ENCODE measurements around the gene PPP1R1B. TPM values are rescaled to one million over a fixed set of nuclear protein-coding genes. Genes with fewer than 3 reads are reported as not detected.

Gene PPP1R1B
- polyA plus RNA-seq, 1 donor (not counting 4 experiments of a cell fraction or from before 2014, with no cell fraction given): 0.18 TPM

DNA sequence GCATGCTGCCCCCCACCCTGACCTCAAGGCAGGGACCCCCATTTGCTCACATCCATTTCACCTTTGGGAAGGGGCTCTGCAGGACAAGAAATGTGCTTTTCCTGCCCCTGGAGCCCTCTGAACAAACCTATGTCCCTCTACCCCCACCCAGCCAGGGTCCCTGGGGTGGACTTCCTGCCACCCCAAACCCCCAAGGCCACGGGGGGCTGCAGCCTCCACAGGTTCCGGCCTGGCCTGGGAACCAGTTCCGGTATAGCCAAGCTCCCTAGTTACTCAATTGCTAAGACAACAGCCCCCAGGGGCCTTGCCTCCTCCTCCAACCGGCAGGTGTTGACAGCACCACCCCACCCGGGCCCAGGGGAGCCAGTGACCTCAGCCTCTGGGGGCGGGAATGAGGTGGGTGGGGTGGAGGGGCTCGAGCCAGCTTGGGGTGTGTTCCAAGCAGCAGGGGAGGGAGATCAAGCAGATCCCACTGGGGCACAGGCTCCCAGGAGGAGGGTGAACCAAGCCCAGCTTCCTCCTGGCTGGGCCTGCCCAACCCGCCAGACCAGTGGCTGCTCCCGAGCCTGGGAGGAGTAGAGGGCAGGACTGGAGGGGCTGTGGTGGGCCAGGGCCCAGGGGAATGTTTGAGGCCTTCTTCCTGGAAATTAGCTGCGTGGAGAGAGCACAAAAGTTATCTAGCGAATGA is 48.1 kb downstream of the PPP1R1B start:
- no peak for FAIRE-seq
- no peak overlapping the region for H3K9ac ChIP-seq (ENCODE audit: control insufficient read depth, extremely low read depth, insufficient read depth, low read length)
- dilution Hi-C loops (cut with MboI; ENCODE audit: extremely low pct_ligation_motif_present, low sequenced_read_pairs): no loop called here
- no peak overlapping the region for H3K4me3 ChIP-seq (ENCODE audit: control insufficient read depth in 2 of 3, extremely low read depth in 1 of 3, insufficient read depth in 2 of 3, low read depth in 1 of 3, low read length in 3 of 3)
- no peaks in the 10 kb centered on the region for H3K9me3 ChIP-seq (ENCODE audit: control insufficient read depth, low read depth, low read length)
- peaks cover 11% of the 10 kb centered on the region for H3K27me3 ChIP-seq (ENCODE audit: control insufficient read depth, extremely low read depth, insufficient read depth, low read length)
- TF ChIP-seq, protein P1, sequence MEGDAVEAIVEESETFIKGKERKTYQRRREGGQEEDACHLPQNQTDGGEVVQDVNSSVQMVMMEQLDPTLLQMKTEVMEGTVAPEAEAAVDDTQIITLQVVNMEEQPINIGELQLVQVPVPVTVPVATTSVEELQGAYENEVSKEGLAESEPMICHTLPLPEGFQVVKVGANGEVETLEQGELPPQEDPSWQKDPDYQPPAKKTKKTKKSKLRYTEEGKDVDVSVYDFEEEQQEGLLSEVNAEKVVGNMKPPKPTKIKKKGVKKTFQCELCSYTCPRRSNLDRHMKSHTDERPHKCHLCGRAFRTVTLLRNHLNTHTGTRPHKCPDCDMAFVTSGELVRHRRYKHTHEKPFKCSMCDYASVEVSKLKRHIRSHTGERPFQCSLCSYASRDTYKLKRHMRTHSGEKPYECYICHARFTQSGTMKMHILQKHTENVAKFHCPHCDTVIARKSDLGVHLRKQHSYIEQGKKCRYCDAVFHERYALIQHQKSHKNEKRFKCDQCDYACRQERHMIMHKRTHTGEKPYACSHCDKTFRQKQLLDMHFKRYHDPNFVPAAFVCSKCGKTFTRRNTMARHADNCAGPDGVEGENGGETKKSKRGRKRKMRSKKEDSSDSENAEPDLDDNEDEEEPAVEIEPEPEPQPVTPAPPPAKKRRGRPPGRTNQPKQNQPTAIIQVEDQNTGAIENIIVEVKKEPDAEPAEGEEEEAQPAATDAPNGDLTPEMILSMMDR (optimal IDR thresholded peaks at IDR 0.05 in 1 of 3, IDR thresholded peaks at IDR 0.05 in 1 of 3, conservative IDR thresholded peaks at IDR 0.05 in 1 of 3; ENCODE audit: extremely low read depth in 1 of 3, insufficient read depth in 2 of 3, low read length in 3 of 3): no peak
- no peak for TF ChIP-seq EZH2 (IDR thresholded peaks at IDR 0.05; ENCODE audit: low read length)
- H3K4me1 ChIP-seq (ENCODE audit: control insufficient read depth, extremely low read depth, insufficient read depth, low read length): no peaks in the 10 kb centered on the region
- H3K9me1 ChIP-seq (ENCODE audit: control insufficient read depth, extremely low read depth, insufficient read depth, low read length): no peaks in the 10 kb centered on the region
- H2AFZ ChIP-seq (ENCODE audit: control insufficient read depth, low read length): no peak overlapping the region
- no peaks in the 10 kb centered on the region for H4K20me1 ChIP-seq (ENCODE audit: control insufficient read depth, extremely low read depth, insufficient read depth, low read length)
- no peak for DNase-seq (ENCODE audit: low read depth, low spot score)
- H3K27ac ChIP-seq (ENCODE audit: control insufficient read depth, insufficient read depth, low read length): no peak overlapping the region
- no peak overlapping the region for H3K4me2 ChIP-seq (ENCODE audit: control insufficient read depth, extremely low read depth, insufficient read depth, low read depth, low read length)
- H3K36me3 ChIP-seq (ENCODE audit: control insufficient read depth in 2 of 2, extremely low read depth in 1 of 2, insufficient read depth in 2 of 2, low read length in 2 of 2): no peaks in the 10 kb centered on the region
- H3K79me2 ChIP-seq (ENCODE audit: control insufficient read depth, insufficient read depth, low read length): no peaks in the 10 kb centered on the region

DNA sequence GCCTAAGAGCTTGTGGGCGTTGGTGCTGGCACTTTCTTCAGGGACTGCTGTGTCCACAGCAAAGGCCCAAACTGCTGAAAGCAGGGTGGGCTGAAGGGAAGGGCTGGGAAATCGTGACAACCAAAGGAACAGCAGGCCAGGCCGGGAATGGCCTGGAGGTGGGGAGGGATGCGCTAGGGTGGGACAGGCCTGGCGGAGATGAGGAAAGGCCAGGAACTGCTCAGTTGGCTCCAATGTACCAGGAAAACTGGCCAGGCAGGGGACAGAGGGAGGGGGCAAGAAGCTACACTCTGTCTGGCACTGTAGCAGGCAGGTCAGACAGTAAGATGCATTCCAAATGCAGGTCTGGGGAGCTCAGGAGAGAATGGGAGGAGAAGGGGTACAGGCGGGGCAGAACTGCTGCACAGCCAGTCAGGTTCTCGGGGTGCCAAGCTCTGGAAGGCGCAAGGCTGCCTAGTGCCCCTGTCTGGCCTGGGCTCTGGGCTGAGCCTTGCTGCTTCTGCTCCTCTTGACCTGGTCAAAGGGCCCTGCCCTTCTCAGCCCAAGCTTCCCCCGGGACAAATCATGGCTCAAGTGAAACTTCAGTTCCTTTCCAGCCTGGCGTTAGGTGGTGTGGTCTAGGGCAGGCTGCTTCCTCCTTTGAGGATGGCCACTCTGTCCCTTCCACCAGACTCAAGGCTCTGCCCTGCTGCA is 48.8 kb downstream of the PPP1R1B start:
- H3K36me3 ChIP-seq (ENCODE audit: control insufficient read depth in 2 of 2, extremely low read depth in 1 of 2, insufficient read depth in 2 of 2, low read length in 2 of 2): no peaks in the 10 kb centered on the region
- no peaks in the 10 kb centered on the region for H4K20me1 ChIP-seq (ENCODE audit: control insufficient read depth, extremely low read depth, insufficient read depth, low read length)
- no peak for FAIRE-seq
- H2AFZ ChIP-seq (ENCODE audit: control insufficient read depth, low read length): no peak overlapping the region
- DNase-seq (ENCODE audit: low read depth, low spot score): no peak
- H3K9me3 ChIP-seq (ENCODE audit: control insufficient read depth, low read depth, low read length): no peaks in the 10 kb centered on the region
- no peaks in the 10 kb centered on the region for H3K4me1 ChIP-seq (ENCODE audit: control insufficient read depth, extremely low read depth, insufficient read depth, low read length)
- peaks cover 11% of the 10 kb centered on the region for H3K27me3 ChIP-seq (ENCODE audit: control insufficient read depth, extremely low read depth, insufficient read depth, low read length)
- H3K4me3 ChIP-seq (ENCODE audit: control insufficient read depth in 2 of 3, extremely low read depth in 1 of 3, insufficient read depth in 2 of 3, low read depth in 1 of 3, low read length in 3 of 3): no peak overlapping the region
- no peak overlapping the region for H3K9ac ChIP-seq (ENCODE audit: control insufficient read depth, extremely low read depth, insufficient read depth, low read length)
- no peak overlapping the region for H3K4me2 ChIP-seq (ENCODE audit: control insufficient read depth, extremely low read depth, insufficient read depth, low read depth, low read length)
- dilution Hi-C loops (cut with MboI; ENCODE audit: extremely low pct_ligation_motif_present, low sequenced_read_pairs): no loop called here
- no peak overlapping the region for H3K27ac ChIP-seq (ENCODE audit: control insufficient read depth, insufficient read depth, low read length)
- no peaks in the 10 kb centered on the region for H3K9me1 ChIP-seq (ENCODE audit: control insufficient read depth, extremely low read depth, insufficient read depth, low read length)
- H3K79me2 ChIP-seq (ENCODE audit: control insufficient read depth, insufficient read depth, low read length): no peaks in the 10 kb centered on the region
- TF ChIP-seq, protein P1 (optimal IDR thresholded peaks at IDR 0.05 in 1 of 3, IDR thresholded peaks at IDR 0.05 in 1 of 3, conservative IDR thresholded peaks at IDR 0.05 in 1 of 3; ENCODE audit: extremely low read depth in 1 of 3, insufficient read depth in 2 of 3, low read length in 3 of 3): no peak
- no peak for TF ChIP-seq EZH2 (IDR thresholded peaks at IDR 0.05; ENCODE audit: low read length)
